DMS53 treated with DMSO at 0.1 percent for 48 hours (cell line): ENCODE data around the gene HABP4.
A peak's percentile ranks its signal among the peaks of the same experiment; 100 is the strongest.

Experiments used
- DNase-seq: peaks from one replicate; lab custom pipeline; 2025; ENCODE audit not compliant: unreplicated experiment; lab: John Stamatoyannopoulos, UW

Gene HABP4

DNA sequence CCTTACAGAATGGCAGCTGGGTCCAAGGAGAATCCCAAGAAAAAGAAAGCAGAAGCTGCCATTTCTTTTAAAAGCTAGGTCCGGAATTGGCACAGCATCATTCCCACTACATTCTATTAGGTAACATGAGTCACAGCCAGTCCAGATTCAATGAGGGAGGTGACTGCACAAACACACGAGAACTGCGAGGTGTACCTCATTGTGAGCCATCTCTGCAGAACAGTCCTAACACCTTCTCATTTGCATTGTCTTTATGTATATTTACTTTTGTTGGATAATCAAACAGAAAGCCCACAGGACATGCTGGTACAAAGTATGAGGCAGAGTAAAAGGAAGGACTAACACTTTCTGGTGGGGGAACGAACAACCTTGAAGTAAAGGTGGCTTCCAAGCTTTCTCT lies 14.6 kb upstream of the HABP4 start:
- DNase-seq: no peak

DNA sequence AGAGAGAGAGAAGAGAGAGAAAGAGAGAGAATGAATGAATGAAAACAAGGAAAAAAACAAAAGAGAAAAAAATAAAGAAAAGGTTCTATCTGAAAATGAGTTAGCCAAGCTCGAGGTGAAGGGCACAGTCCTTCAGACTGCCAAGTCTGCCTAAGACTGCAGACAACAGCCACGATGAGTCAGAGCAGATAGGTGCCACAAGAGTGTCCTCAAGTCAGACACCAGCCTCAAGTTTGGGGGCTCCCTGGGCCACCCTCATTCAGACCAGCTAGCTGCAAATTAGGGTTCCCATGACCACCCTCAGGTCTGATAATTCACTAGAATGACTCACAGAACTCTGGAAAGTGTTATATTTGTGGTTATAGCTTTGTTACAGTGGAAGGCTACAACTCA lies 13.9 kb upstream of the HABP4 start:
- DNase-seq: no peak

DNA sequence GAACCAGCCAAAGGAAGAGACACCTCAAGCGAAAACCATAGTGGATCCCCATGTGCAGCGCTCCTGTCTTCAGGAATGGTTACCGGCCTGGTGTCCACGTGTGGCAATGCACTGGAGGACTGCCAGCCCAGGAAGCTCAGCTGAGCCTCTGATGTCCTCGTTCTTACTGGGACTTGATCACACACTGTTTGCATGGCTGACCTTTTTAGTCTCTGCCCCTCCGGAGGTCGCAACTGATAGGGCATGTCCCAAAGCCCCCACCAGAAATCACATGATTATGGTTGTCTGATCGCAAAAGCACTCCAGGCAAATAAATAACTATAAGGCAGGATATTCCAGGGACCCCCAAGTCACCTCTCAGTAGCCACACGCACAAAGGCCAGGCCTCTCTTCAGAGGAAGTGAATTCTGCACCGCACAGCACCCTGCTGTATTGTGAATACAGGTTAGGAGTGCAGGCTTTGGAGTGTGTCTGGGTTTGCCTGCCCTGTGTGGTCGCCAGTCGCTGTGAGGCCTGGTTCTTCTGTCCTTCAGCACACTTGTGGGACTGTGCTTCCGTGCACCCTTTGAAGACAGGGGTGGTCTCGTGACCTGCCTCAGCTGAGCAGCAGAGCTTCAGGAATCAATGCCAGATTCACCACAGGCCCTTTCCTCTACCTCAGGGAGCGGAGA lies 13.4 kb upstream of the HABP4 start:
- no peak for DNase-seq

DNA sequence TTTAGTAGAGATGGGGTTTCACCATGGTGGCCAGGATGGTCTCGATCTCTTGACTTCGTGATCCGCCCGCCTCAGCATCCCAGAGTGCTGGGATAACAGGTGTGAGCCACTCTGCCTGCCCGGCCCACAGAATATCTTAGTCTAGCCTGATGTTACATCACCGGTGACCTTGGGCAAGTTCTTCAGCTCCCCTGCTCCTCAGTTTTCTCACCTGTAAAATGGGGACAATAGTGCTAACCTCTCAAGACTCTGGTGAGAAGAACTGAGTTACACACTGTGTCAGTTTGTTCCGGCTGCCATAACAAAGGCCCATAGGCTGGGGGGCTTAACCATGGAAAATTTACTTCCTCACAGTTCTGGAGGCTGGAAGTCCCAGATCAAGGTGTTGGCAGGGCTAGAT lies 12.5 kb upstream of the HABP4 start:
- no peak for DNase-seq

DNA sequence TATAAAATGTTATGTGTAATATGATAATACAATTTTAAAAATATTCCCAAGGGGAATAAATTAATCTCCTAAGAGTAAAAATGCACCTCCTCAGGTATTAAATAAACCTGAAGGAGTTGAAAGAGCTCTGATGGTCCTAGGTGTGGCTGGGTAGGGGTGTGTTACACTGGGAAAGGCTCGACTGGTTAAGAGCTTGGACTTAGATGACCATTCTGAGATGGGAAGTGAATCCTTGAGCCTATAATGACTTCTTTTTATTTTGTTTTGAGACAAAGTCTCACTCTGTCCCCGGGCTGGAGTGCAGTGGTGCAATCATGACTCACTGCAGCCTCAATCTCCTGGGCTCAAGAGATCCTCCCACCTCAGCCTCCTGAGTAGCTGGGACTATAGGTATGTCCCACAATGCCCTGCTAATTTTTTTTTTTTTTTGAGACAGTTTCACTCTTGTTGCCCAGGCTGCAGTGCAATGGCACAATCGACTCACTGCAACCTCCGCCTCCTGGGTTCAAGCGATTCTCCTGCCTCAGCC lies 9.2 kb upstream of the HABP4 start:
- no peak for DNase-seq

DNA sequence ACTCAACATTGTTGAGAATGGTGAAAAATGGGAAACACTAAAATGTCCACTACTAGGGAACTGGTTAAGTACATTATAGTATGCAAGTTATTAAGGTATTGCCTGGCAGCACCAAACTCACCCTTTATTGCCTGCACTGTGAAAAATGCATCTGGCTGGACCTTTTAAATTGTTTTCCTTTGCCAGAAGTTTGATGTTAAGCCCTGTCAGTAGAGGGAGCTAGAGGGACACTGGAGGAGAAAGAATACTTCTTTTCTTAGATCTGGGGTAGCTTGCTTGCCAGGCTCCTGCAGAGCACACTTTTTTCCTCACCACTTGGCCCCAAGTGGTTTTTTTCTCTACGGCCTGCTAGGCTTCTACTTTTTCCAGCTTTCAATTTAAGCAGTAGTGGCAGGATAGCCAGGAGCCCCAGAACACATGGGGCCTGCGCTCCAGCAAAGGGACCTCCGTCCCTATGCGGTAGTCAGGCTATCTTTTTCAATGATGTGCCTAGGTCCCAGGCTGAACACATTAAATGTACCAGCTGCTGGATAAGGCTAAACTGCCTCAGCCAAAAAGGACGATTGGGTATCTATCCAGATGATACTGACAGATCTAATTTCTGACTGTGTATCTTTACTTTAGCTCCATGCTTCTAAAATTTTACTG lies 8.0 kb upstream of the HABP4 start:
- peak; percentile 23 for DNase-seq

DNA sequence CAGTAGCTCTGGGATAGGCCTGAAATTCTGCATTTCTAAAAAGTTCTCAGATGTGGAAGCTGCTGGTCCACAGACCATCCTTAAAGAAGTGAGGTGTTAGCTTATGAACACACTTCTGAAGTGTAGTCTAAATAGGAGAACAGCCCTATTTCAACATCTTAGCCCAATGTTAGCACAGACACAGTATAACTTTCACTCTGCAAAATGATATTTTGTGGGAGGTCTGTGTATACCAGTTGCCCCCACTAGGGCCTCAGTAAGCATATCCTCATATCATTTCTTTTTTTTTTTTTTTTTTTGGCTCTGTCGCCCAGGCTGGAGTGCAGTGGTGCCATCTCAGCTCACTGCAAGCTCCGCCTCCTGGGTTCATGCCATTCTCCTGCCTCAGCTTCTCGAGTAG lies 7.5 kb upstream of the HABP4 start:
- no peak for DNase-seq

DNA sequence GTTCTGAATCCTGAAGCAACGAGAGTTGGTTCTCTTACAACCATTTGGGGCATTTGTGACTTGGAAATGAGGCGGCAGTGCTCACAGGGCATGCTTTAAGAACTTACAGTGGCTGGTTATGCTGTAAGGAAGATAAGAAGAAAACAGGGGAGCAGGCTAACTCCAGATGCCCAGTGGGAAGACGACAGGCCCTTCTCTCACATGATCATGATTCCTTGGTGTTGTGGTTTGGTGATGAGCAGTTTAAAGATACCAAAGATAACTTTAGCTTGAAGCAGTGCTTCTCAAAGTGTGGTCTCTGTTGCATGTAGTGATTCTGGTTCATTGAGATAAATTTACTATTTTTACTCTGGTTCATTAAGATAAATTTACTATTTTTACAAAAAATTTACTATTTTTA lies 2.6 kb upstream of the HABP4 start:
- DNase-seq: no peak

DNA sequence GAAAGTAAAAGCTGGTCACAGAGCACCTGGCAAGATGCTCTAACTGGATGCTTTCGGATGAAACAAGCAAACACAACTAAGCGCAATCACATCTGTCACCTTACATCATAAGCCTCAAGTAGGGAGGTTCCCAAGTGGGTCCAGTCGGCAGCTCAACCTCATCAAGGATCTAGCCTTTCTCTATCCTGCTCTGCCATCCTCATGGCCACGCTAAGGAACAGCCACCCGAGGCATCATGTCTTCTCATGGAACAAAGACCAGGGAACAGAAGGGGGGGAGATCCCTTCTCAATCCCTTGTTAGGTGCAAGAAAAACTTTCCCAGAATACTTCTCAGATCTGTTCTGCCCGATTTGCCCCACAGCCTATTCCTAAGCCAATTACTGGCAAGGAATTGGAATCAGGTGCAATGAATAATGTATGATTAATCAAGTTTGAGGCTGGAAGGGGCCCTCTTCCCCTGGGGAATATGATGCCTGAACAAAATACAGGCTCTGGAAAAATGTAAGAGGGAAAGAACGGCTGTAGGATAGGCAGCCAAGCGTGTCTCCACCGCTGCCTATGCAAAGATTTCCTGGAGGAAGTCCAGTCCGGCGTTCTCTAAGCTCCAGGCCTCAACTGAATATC lies 1.3 kb upstream of the HABP4 start:
- no peak for DNase-seq

DNA sequence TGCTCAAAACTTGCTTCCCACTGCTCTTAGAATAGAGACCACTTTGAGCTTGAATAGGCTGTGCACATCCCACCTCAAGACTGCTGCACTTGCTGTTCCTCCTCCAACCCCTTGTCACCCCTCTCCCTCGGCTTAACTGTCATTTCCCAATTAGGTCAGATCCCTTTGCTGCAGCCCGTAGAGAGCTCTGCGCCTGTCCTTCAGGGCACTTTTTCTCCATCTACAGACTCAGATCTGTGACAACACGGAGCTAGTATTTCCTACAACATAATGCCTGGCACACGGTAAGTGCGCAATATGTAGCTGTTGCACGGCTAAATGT lies 485 bp upstream of the HABP4 start:
- DNase-seq: peak; percentile 58

DNA sequence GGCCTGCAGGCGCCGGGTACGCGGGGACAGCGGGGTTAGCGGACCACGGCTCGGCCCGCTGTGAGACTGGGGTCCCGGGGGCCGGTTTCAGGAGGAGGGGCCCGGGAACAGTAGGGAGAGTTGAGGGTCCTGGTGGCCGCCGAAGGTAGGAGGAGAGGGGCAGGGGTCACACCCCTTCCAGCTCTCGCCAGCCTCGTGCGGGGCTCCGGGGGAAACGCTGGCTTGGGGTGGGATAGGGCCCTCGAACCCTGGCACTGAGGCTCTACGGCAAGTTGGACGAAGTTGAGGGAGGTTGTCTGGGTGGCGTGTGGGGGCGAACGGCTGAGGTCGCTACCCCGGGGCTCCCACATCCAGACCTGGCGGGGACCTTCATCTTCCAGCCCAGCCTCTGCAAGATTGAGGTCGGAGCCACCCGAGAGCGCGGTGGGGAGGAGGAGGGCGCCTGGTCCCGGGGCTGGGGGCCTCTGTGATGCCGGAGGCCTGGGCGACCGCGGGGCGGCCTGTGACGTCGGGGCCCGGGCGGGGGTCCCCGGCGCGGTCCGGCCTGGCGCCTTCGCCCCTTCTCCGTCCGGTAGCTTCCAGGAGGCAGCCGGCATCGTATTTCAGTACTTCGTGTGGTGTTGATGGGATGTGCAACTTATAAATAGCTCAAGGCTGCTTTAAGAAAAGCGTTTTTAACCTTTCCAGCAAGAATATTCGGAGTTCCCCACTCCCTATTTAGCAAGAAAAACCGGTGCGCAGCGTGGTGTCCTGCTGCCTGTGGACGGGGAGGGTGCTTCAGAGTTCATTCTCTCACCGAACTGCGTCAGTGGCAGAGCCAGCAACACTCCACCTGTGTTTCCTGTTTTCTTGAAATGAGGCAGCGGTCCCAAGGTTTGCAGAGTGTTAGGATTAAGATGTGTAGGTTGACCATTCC lies 902 bp downstream of the HABP4 start:
- DNase-seq: peak; percentile 10

DNA sequence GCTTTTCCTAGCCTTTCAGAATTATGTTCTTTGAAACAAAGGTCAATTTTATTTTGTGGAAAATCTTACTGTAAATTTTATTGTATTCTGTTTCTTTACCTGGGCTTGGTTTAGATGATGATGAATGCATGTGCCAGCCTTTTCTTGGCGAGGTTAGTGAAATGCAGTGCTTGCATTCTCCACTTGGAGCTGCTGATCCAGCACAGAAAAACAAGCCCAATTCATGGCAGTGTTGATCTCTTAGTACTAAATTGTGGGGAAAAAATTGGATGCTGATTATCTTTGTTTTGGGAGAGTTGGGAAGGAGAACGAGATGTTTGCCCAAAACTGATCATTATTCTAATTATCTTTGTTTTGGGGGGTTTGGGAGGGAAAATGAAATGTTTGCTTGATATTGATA lies 3.7 kb downstream of the HABP4 start:
- no peak for DNase-seq

DNA sequence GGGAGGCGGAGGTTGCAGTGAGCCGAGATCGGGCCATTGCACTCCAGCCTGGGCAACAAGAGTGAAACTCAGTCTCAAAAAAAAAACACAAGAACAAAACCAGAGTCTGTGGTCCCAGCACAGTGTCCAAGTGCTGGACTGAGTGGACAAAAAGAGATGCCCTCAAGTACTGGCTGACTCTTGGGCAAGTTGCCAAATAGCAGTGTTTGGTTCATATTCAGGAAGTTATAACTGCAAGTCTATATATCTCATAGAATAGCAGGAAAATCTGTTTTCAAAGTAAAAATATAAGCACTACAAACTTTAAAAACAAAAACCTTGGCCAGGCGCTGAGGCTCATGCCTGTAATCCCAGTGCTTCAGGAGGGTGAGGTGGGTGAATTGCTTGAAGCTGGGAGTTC lies 7.3 kb downstream of the HABP4 start:
- DNase-seq: no peak

DNA sequence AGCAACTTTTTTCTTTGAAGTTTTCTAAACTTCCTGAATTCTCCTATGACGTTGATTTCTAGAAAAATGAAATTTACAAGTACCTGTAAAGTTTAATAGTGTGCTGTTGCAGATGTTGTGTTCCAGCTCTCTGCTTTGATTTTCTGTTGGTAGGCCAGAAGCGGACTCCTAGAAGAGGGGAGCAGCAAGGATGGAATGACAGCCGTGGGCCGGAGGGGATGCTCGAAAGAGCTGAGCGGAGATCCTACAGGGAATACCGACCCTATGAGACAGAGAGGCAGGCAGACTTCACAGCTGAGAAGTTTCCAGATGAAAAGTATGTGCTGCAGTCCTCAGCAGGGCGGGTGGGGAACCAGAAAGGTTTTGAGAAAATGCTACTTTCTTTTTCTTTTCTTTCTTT lies 8.3 kb downstream of the HABP4 start:
- DNase-seq: no peak

DNA sequence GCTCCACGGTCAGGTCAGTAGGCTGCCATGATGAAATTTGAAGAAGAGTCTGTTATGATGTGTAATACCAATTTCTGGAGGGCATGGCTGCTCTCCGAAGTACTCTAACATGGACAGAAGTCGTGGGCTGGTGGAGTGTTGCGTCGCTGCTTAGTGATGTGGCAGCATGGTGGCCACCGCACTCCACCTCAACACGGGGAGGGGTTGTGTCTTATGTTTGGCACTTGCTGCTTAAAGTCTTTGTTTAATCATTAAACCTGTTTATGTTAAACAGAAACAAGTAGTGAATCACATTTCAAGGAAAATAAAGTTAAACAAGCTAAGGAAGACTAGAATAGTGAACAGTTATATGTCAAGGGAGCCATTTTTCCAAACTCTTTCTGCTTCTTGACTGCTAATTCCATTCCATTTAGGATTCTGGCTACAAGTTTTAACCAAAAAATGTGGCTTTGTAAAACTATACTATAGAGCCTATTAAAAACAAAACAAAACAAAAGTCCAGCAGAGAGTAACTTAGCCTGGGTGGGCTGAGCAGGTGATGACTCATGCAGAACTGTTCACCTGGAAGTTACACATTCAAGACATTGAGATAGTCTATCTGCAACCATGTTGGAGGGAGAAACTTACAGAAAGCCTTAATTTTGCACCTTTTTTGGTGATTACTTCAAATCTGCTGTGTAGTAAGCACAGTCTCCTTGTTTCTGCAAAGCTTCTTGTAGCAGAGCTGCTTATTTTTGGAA lies 9.5 kb downstream of the HABP4 start:
- no peak for DNase-seq

DNA sequence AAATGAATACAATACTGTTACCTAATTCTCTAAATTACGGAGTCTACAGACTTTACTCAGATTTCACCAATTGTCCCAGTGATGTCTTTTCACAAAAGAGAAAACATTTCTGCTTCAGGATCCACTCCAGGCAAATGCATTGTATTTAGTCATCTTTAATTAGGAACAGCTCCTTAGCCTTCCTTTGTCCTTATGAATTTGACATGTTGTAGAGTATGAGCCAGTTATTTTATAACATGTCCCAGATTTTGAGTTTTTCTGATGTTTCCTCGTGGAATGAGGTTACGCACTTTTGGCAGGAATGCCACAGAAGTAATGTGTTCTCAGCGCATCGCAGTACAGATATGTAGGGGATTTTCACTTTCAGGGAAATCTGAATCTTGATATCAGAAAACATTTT lies 10.5 kb downstream of the HABP4 start:
- no peak for DNase-seq

DNA sequence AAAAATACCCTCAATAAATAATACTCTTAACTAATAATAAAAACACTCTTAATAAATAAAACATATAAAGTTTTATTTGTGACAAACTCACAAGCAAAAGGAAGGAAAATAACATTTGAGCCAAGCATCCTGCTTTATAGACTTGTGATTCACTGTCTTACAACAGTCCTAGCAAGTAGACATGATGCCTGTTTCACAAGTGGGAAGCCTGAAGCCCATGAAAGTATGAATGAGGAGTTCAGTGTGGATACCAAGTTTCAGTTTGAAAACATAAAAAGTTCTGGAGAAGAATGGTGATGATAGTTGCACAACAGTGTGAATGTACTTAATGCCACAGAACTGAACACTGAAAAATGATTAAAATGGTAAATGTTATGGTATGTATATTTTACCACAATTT lies 10.9 kb downstream of the HABP4 start:
- DNase-seq: no peak

DNA sequence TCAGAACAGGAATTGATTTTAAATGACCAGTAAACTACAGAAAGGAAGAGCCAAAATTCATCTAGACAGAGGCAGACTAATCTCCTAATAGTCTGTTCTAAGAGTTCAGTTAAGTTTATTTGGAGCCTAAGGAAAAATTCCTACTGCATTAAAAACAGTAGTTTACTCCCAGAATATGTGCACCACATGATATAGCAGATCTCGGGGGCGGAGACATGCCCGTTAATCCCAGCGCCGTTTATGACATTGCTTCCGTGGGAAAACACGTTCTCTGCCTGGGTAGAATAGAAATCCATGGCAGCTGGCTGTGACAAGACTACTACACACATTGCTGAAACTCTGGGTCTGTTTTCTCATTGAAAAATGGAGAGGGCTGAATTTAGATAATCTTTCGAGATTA lies 11.4 kb downstream of the HABP4 start:
- DNase-seq: no peak

DNA sequence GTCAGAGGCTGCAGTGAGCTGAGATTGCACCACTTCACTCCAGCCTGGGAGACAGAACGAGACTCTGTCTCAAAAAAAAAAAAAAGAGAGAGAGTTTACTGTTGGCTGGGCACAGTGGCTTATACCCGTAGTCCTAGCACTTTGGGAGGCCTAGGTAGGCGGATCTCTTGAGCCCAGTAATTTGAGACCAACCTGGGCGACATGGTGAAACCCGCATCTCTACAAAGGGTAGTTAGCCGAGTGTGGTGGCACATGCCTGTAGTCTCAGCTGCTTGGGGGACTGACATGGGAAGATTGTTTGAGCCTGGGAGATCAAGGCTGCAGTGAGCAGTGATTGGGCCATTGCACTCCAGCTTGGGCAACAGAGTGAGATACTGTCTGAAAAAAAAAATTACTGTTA lies 12.6 kb downstream of the HABP4 start:
- DNase-seq: no peak

DNA sequence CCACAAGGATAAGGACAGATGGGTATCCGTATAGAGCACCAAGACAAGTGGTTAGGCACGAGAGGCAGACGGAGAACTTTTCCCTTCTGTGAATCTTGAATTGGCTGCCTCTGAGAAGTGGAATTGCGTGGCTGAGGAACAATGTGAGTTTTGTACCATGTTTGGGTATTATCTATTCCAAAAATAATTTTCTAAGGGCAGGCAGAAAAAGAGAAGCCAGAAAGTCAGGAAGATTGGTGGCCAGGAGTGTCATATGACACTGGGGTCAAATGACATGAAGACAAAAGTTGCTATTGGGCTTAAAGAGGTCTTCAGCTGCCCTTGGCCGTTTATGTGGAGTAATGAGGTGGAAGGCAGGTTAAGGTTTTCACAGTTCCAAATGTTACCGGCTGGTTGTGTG lies 14.5 kb downstream of the HABP4 start:
- no peak for DNase-seq

DNA sequence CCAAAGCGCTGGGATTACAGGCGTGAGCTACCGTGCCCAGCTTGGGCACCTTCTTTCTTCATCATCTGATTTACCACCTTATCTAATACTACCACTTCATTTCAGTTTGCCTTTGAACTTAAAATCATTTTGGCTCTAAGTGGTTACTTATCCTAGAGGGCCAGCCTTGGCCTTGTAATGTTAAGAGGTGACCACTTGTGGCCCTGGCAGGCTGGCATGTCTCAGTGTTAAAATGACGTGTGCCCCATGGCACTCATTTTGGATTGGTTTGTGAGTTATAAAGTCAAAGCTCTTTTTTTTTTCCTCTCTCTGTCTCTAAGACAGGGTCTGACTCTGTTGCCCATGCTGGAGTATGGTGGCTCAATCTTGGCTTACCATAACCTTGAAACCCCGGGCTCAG lies 17.8 kb downstream of the HABP4 start:
- DNase-seq: no peak
